ENCODE data around the gene FSD1L.
"Not testable (repeated sequence)": the region's sequence is repeated elsewhere in the genome, so short reads cannot be mapped to it uniquely, and the experiment has no call there.

Gene FSD1L

DNA sequence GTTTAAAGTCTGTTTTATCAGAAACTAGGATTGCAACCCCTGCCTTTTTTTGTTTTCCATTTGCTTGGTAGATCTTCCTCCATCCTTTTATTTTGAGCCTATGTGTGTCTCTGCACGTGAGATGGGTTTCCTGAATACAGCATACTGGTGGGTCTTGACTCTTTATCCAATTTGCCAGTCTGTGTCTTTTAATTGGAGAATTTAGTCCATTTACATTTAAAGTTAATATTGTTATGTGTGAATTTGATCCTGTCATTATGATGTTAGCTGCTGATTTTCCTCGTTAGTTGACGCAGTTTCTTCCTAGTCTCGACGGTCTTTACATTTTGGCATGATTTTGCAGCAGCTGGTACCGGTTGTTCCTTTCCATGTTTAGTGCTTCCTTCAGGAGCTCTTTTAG lies 132.1 kb downstream of the FSD1L start:
- H3K36me3 Mint-ChIP-seq (ENCODE audit: insufficient read depth); ATAC-seq (replicated peaks); H3K9me3 Mint-ChIP-seq; H3K4me1 Mint-ChIP-seq (ENCODE audit: low read depth in 2 of 2); H3K27ac Mint-ChIP-seq; H3K4me3 Mint-ChIP-seq; DNase-seq; H3K27me3 Mint-ChIP-seq: not testable (repeated sequence)

- H3K27me3 Mint-ChIP-seq; ATAC-seq (replicated peaks); H3K4me1 Mint-ChIP-seq (ENCODE audit: low read depth in 2 of 2); H3K9me3 Mint-ChIP-seq; H3K4me3 Mint-ChIP-seq; H3K36me3 Mint-ChIP-seq (ENCODE audit: insufficient read depth); DNase-seq; H3K27ac Mint-ChIP-seq: not testable (repeated sequence)
Measured at GRCh38 chr9:105581550-105581949, 133.7 kb downstream of the FSD1L start.

GRCh38 chr9:105593145-105593544 lies 145.3 kb downstream of the FSD1L start:
- no peak for DNase-seq
- H3K9me3 Mint-ChIP-seq: peaks cover 0 to 3% of the 10 kb centered on the region in 2 donors

More at GRCh38 chr9:105593145-105593544, 145.3 kb downstream of the FSD1L start:
- no peaks in the 10 kb centered on the region for H3K4me1 Mint-ChIP-seq (ENCODE audit: low read depth in 2 of 2)
- H3K27me3 Mint-ChIP-seq: no peaks in the 10 kb centered on the region
- no peak overlapping the region for H3K4me3 Mint-ChIP-seq
- no peaks in the 10 kb centered on the region for H3K36me3 Mint-ChIP-seq (ENCODE audit: insufficient read depth)
- no peak overlapping the region for H3K27ac Mint-ChIP-seq
- ATAC-seq (replicated peaks): no peak
